ENCODE data around the gene CD48. TPM values are rescaled to one million over a fixed set of nuclear protein-coding genes. Genes with fewer than 3 reads are reported as not detected.

CD48 gene
- total RNA-seq, 1 donor from 2014 or later: not detected

GRCh38 chr1:160671603-160672517, 39.8 kb downstream of the CD48 start:
- no peak for TF ChIP-seq CTCF (conservative IDR thresholded peaks at IDR 0.05; ENCODE audit: low read depth, low read length)
- no peak overlapping the region for H3K4me3 ChIP-seq (ENCODE audit: low read depth, low read length)
- DNase-seq (ENCODE audit: low read depth): no peak

- DNase-seq (ENCODE audit: low read depth): no peak
- TF ChIP-seq CTCF (conservative IDR thresholded peaks at IDR 0.05; ENCODE audit: low read depth, low read length): no peak
- no peak overlapping the region for H3K4me3 ChIP-seq (ENCODE audit: low read depth, low read length)
Observed at GRCh38 chr1:160670701-160671100, 40.9 kb downstream of the CD48 start.

- H3K4me3 ChIP-seq (ENCODE audit: low read depth, low read length): no peak overlapping the region
- DNase-seq (ENCODE audit: low read depth): no peak
- TF ChIP-seq CTCF (conservative IDR thresholded peaks at IDR 0.05; ENCODE audit: low read depth, low read length): no peak
Observed at GRCh38 chr1:160669802-160670201, 41.8 kb downstream of the CD48 start.

DNA sequence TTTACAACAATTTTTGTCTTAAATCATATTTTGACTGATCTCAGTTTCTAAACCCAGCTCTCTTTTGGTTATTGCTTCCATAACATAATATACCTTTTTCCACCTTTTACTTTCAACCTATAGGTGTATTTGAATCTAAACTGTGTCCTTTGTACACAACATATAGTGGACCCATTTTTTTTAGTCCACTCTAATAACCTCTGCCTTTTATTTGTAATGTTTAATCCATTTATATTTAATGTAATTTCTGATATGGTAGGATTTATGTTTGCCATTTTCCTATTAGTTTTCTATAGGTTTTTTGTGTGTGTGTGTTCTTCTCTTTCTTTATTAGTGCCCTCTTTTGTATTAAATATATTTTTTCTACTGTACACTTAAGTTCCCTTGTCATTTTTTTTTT, 42.3 kb downstream of the CD48 start:
- no peak for DNase-seq (ENCODE audit: low read depth)
- no peak for TF ChIP-seq CTCF (conservative IDR thresholded peaks at IDR 0.05; ENCODE audit: low read depth, low read length)

GRCh38 chr1:160667896-160668295, 43.7 kb downstream of the CD48 start:
- no peak for TF ChIP-seq CTCF (conservative IDR thresholded peaks at IDR 0.05; ENCODE audit: low read depth, low read length)
- DNase-seq (ENCODE audit: low read depth): no peak

More for the DNA sequence above, 42.3 kb downstream of the CD48 start:
- no peak overlapping the region for H3K4me3 ChIP-seq (ENCODE audit: low read depth, low read length)

DNA sequence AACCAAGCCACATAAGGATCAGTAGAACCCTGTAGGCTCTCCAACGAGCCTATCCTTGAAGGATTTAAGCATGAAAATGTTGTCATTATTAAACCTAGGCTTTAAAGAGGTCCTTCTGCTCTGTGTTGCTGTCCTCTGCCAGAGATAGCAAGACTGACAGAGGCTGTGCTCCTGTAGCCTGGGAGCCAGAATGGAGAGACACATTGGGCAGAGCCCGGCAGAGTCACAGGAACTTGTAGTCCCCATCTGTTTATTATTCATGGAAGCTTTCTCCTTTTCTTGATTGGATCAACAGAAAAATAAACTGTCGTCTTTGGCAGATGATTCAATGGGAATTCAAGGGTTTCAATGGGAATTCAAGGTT, 45.6 kb downstream of the CD48 start:
- H3K4me3 ChIP-seq (ENCODE audit: low read depth, low read length): no peak overlapping the region
- TF ChIP-seq CTCF (conservative IDR thresholded peaks at IDR 0.05; ENCODE audit: low read depth, low read length): no peak
- no peak for DNase-seq (ENCODE audit: low read depth)

More at GRCh38 chr1:160667896-160668295, 43.7 kb downstream of the CD48 start:
- H3K4me3 ChIP-seq (ENCODE audit: low read depth, low read length): no peak overlapping the region

Data from epithelial cell of proximal tubule (primary cell).